ENCODE measurements around the gene POLR1C.
"Not testable (repeated sequence)": the region's sequence is repeated elsewhere in the genome, so short reads cannot be mapped to it uniquely, and the experiment has no call there.

DNA sequence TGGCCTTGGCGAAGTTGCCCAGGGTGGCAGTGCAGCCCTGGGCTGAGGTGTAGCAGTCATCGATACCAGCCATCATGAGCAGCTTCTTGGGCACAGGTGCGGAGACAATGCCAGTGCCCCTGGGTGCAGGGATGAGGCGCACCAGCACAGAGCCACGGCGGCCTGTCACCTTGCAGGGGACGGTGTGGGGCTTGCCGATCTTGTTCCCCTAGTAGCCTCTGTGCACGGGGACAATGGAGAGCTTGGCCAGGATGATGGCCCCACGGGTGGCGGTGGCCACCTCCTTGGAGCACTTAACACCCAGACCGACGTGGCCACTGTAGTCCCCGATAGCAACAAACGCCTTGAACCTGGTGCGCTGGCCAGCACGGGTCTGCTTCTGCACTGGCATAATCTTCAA is 22.1 kb downstream of the POLR1C start:
- not testable (repeated sequence) for TF ChIP-seq POLR2A (IDR thresholded peaks at IDR 0.05; ENCODE audit: low read depth)
- TF ChIP-seq, protein P1, sequence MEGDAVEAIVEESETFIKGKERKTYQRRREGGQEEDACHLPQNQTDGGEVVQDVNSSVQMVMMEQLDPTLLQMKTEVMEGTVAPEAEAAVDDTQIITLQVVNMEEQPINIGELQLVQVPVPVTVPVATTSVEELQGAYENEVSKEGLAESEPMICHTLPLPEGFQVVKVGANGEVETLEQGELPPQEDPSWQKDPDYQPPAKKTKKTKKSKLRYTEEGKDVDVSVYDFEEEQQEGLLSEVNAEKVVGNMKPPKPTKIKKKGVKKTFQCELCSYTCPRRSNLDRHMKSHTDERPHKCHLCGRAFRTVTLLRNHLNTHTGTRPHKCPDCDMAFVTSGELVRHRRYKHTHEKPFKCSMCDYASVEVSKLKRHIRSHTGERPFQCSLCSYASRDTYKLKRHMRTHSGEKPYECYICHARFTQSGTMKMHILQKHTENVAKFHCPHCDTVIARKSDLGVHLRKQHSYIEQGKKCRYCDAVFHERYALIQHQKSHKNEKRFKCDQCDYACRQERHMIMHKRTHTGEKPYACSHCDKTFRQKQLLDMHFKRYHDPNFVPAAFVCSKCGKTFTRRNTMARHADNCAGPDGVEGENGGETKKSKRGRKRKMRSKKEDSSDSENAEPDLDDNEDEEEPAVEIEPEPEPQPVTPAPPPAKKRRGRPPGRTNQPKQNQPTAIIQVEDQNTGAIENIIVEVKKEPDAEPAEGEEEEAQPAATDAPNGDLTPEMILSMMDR (IDR thresholded peaks at IDR 0.05): not testable (repeated sequence)

Data from esophagus muscularis mucosa (tissue), 3 donors.